Endothelial cell of umbilical vein (primary cell): ENCODE measurements around the gene NR1H2.

Experiments used
- CTCF ChIP-seq, 2 donors: IDR thresholded peaks; 1 replicate in 1 of 2; 2 replicates in 1 of 2; pipeline ENCODE4 v1.5.1; 2011; ENCODE audit warnings: low read length in 2 of 2, mild to moderate bottlenecking in 2 of 2, moderate library complexity in 2 of 2, control low read depth in 1 of 2, inconsistent platforms in 1 of 2, low read depth in 1 of 2; ENCODE audit not compliant: insufficient read depth in 1 of 2; ENCODE audit errors: extremely low read depth in 1 of 2
- POLR2A ChIP-seq: IDR thresholded peaks from 2 replicates; pipeline ENCODE4 v1.6.1; 2012; ENCODE audit warnings: low read depth, mild to moderate bottlenecking, control low read depth, low read length
- POLR2AphosphoS5 ChIP-seq: IDR thresholded peaks from 2 replicates; pipeline ENCODE4 v1.6.1; 2012; ENCODE audit warnings: low read depth, mild to moderate bottlenecking, control low read depth, low read length, moderate library complexity; ENCODE audit not compliant: insufficient read depth

GRCh38 chr19:50432221-50433028 is 56.2 kb downstream of the NR1H2 start, which contains the start of gene MYBPC2:
- TF ChIP-seq CTCF (IDR thresholded peaks at IDR 0.05; ENCODE audit: extremely low read depth in 1 of 2, insufficient read depth in 1 of 2, low read depth in 1 of 2, low read length in 2 of 2) (no peak), POLR2A (no peak), POLR2AphosphoS5 (no peak)
